IMR-90 (cell line): ENCODE results near the gene GALNT17.

Experiments
- BHLHE40 ChIP-seq: fragments of 150-350 bp; IDR thresholded peaks from 2 replicates; pipeline ENCODE4 v1.6.1; 2016; ENCODE audit warnings: mild to moderate bottlenecking, low read depth, low read length
- CEBPB ChIP-seq: IDR thresholded peaks from 2 replicates; pipeline ENCODE4 v1.6.1; 2012; ENCODE audit warnings: low read depth, low read length, improper control_type of control experiment
- CHD1 ChIP-seq: IDR thresholded peaks from 2 replicates; pipeline ENCODE4 v1.6.1; 2012; ENCODE audit warnings: low read depth, low read length, improper control_type of control experiment
- CTCF ChIP-seq: conservative IDR thresholded peaks from 2 replicates; pipeline ENCODE4 v1.5.1; 2012; ENCODE audit warnings: mild to moderate bottlenecking, low read depth, low read length, improper control_type of control experiment
- MXI1 ChIP-seq: IDR thresholded peaks from 2 replicates; pipeline ENCODE4 v1.6.1; 2012; ENCODE audit warnings: low read depth, mild to moderate bottlenecking, low read length, moderate library complexity, borderline replicate concordance
- POLR2A ChIP-seq: IDR thresholded peaks from 2 replicates; pipeline ENCODE4 v1.6.1; 2012; ENCODE audit warnings: mild to moderate bottlenecking, low read depth, low read length
- RAD21 ChIP-seq: IDR thresholded peaks from 2 replicates; pipeline ENCODE4 v1.6.1; 2012; ENCODE audit warnings: low read length, improper control_type of control experiment
- RFX5 ChIP-seq: IDR thresholded peaks from 2 replicates; pipeline ENCODE4 v1.8.0; 2012; ENCODE audit warnings: low read depth, mild to moderate bottlenecking, low read length, moderate library complexity
- TF ChIP-seq, protein P1 (sequence below): fragments of 150-350 bp; IDR thresholded peaks from 2 replicates; pipeline ENCODE4 v1.6.1; 2016; ENCODE audit warnings: low read depth, mild to moderate bottlenecking, low read length, moderate library complexity, borderline replicate concordance

DNA sequence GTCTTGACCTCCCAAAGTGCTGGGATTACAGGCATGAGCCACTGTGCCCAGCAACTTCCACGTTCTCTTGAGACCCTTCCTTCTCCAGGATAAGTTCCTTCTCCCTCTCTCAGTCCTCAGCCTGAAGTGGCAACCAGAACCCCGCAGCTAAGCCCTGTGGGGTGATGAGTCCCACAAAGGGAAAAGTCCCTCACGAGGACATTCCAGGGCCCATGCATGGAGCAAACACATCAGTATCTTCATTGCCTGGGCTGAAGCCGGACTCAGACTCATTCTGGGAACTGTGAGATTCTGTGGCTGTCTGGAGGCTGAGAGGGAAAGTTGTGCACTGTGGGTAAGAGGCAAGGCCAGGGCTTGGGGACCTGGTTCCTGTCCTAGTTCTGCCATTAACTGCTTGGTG is 622.9 kb downstream of the GALNT17 start:
- no peak for TF ChIP-seq CTCF
- TF ChIP-seq POLR2A, result no peak
- TF ChIP-seq RAD21, result no peak
- TF ChIP-seq, protein P1, sequence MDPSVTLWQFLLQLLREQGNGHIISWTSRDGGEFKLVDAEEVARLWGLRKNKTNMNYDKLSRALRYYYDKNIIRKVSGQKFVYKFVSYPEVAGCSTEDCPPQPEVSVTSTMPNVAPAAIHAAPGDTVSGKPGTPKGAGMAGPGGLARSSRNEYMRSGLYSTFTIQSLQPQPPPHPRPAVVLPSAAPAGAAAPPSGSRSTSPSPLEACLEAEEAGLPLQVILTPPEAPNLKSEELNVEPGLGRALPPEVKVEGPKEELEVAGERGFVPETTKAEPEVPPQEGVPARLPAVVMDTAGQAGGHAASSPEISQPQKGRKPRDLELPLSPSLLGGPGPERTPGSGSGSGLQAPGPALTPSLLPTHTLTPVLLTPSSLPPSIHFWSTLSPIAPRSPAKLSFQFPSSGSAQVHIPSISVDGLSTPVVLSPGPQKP, result no peak
- no peak for TF ChIP-seq CHD1
- no peak for TF ChIP-seq RFX5
- no peak for TF ChIP-seq BHLHE40
- TF ChIP-seq MXI1, result no peak
- TF ChIP-seq CEBPB, result no peak
